ENCODE measurements around the gene DNASE2B.

- TF ChIP-seq EP300 (IDR thresholded peaks at IDR 0.05; ENCODE audit: borderline replicate concordance) (no peak), TAF1 (IDR thresholded peaks at IDR 0.05; ENCODE audit: low read depth) (no peak), YY1 (IDR thresholded peaks at IDR 0.05; ENCODE audit: low read depth) (no peak)
Measured at GRCh38 chr1:84452436-84452835, 54.2 kb downstream of the DNASE2B start.

Measured in Ishikawa (cell line).